Astrocyte (in vitro differentiated cells and primary cell): ENCODE measurements around the gene GUCY2C.

Source experiments
- EZH2 ChIP-seq: IDR thresholded peaks from 2 replicates; pipeline ENCODE4 v1.6.1; 2012; ENCODE audit warnings: mild to moderate bottlenecking, low read length, inconsistent platforms; ENCODE audit not compliant: insufficient read depth
- TF ChIP-seq, protein P1 (sequence below): IDR thresholded peaks from 2 replicates; pipeline ENCODE4 v1.5.1; 2011; ENCODE audit warnings: low read depth, mild to moderate bottlenecking, inconsistent platforms, low read length, moderate library complexity; ENCODE audit not compliant: insufficient read depth

DNA sequence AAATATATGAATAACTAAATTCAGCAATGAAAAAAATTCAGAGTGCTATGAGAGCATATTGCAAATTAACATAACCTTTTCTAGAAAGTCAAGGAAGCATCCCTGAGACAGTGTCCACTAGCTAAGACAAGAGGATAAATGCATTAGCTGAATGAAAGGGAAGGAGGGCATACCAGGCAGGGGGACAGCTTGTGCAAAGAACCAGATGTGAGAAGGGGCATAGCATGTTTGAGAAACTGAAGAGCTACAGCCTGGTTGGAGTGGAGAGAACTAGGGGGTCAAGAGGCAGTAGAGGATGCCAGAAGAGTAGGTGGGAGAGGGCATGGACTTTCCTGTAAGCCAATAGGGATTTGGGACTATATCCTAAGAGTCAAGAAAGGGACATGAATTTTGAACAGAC is 2.2 kb upstream of the GUCY2C start:
- no peak for TF ChIP-seq EZH2
- TF ChIP-seq, protein P1, sequence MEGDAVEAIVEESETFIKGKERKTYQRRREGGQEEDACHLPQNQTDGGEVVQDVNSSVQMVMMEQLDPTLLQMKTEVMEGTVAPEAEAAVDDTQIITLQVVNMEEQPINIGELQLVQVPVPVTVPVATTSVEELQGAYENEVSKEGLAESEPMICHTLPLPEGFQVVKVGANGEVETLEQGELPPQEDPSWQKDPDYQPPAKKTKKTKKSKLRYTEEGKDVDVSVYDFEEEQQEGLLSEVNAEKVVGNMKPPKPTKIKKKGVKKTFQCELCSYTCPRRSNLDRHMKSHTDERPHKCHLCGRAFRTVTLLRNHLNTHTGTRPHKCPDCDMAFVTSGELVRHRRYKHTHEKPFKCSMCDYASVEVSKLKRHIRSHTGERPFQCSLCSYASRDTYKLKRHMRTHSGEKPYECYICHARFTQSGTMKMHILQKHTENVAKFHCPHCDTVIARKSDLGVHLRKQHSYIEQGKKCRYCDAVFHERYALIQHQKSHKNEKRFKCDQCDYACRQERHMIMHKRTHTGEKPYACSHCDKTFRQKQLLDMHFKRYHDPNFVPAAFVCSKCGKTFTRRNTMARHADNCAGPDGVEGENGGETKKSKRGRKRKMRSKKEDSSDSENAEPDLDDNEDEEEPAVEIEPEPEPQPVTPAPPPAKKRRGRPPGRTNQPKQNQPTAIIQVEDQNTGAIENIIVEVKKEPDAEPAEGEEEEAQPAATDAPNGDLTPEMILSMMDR, result no peak
